Esophagus mucosa (tissue), 1 donor: Measurements from ENCODE around the gene LEF1. TPM values are rescaled to one million over a fixed set of nuclear protein-coding genes. Genes with fewer than 3 reads are reported as not detected.

Experiments used
- ATAC-seq: fragments of 200-7000 bp; cut with Tn5 transposase; one replicate; pipeline ENCODE4 v1.9.1; 2020
- total RNA-seq: library from RNA; stranded (reverse); gene quantifications from one replicate; pipeline ENCODE4 v1.2.4, GENCODE V29; 2023
- donor health status: DM: yes; HTN: yes; CAD: no.

The LEF1 gene
- total RNA-seq, 1 donor from 2014 or later, result 10.0 TPM

DNA sequence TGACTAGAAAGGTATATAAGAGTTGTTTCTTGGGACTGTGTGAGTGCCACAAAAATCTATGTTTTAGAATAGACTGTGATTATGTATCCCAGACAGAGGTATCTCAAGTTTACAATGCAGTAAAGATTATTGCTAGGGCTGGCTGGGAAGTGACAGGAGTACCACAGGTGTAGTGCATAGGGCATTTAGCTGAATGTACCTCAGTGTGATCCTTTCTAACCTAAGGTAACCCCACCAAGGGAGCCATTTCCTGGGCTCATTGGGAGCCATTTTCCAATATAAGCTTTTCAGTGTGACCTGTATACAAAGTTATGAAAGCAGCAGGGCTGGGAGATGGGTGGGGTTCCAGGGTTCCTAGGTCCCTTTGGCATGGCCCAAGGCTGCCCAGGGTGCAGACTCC, 6.1 kb upstream of the LEF1 start:
- ATAC-seq, result no peak

DNA sequence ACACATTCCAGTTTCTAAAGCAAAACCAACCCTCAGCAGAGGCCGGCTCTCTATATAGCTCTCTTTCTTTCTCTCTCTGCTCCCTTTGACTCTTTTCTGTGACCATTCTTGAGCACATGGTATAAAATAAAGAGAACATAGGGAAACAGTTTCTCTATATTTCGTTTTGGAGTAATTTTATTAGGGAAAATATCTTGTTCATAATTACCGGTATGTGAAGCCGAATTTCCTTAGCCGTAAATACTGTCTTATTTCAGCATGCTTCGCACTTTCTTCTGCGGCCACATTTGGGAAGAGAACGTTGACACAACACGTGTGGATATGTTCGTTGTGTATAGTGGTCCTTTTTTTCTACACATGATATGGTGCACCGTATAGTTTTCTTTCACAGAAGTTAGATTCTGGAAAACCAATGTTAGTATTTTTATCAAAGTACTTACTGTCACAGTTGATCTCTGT, 4.9 kb upstream of the LEF1 start:
- ATAC-seq, result no peak

DNA sequence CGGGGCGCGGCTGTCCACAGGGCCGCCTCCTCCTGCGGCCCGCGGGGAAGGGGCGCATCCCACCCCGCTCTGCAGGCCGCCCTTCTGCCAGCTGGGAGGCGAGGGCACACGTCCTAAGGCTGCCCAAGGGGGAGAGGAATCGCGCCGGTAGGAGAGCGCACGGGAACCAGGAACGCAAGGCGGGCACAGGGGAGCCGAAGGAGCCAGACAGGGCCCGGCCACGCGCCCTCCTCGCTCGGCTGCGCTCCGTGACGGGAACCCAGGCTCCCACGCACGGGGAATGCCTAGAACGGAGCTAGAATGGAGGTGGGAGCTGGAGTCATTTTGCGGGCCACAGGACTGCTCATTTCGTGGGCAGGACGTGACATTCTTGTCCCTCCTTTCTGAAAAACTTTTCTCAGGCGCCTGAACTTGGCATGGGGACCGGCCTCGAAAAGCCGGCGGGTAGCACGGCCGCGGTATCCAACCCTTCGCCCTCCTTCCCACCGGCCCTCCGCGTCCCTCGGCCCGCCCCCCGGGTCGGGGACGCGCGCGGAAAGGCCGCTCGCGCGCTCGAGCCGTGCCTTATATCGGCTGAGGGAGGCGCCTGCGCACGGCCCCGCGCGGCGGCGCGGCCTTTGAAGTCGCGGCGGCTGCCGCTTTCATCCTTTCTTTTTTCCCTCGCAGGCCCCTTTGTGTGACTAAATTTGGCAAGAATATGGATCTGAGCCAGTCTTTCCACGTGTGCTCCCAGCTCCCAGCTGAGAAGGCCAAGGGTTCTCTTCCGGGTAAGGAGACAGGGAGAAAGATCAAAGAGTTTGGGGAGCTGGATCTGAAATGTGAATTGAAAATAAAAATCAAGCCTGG, 4.2 kb upstream of the LEF1 start:
- peak; percentile 62 for ATAC-seq

DNA sequence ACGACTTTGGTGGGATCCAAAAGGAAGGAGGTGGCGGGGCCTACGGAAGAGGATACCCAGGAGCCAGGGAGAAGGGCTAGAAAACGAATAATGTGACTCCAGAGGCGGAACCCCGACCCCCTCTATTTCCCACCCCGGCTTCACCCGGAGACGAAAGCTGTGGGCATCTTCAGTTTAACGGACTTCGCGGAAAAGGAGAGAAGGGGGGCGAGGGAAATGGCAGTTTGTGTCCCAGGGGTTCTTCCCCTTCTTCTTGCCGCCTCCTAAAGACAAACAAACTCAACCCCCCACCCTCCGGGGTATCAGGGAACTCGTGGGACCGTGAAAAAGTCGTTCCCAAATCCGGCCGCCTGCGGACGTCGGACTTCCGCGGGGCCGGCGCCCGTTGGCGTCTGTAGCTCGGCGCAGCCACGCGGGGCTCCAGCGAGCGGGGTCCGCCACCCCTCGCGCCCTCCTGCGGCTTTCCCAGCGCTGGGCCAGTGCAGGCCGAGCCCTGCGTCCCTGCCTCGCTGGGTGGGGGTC, 3.6 kb upstream of the LEF1 start:
- ATAC-seq, result peak; percentile 42

DNA sequence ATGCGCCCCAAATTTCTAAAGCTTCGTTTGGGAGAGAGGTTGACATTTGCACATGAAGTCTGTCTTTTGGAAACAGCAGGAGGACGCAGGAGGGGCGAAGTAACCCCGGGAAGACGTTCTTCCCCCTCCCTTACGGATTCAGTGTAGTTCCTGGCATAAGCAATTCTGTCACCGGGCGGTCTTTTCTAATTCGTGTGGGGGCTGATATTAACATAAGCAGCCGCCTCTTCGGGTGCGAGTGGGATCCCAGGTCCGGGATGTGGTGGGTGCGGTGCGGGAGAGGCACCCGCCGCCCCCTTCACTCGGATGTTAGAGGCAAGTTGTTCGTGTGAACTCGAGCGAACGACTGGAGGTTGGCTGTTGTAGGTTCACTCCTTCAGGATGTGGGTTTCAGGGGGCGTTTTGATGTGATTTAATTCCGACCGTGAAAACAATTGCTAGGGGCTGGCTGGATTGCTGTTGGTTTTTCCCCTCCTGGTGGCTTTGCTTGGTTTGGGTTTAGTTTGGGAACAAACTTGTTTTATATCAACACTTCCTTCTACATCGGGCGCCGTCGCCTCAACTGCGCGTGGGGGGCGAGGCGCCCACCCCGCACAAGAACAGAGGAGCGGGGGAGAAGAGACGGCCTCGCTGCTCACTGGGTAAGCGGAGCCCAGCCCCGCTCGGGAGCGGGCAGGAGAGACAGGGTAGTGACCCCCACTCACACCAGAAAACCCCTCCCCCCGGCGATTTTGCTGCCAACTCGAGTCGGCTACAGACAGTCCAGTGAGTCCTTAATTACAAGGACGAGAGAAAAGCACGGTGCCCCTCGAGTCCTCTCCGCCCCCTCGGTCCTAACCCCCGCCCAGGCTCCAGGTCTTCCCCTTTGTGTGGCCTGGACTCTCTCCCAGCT, 2.9 kb upstream of the LEF1 start:
- ATAC-seq, result no peak

DNA sequence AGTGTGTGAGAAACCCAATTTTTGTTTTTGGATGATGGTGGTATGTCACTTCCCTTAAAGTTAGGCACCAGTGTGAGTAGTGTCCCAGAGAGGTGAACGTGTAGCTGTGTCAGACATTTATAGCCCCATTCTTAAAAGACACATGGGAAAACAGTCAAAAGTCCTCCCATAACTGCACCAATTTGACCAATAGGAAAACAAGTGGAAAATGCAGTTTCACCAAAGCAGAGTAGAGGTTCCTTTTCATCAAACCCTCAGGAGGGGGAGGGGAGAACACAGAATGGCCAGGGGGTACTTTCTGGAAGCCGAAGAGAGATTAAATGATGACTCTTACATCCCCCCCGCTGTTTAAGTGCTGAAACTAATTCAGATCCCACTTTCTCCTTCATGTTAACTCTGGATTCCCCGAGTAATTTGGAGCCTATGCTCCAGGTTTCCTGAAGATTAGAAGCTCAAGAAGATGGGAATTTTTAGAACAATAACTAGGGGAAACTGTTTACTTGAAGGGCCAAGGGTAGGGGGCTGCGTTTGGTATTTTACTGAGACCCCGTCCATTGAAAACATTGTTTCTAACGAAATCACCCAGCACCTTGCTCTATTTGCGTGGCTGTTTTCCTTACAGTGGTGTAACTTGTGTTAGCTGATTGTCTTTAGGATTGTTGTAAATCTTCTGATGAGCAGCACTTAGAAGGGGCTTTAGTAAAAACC, 2.1 kb upstream of the LEF1 start:
- ATAC-seq, result no peak

DNA sequence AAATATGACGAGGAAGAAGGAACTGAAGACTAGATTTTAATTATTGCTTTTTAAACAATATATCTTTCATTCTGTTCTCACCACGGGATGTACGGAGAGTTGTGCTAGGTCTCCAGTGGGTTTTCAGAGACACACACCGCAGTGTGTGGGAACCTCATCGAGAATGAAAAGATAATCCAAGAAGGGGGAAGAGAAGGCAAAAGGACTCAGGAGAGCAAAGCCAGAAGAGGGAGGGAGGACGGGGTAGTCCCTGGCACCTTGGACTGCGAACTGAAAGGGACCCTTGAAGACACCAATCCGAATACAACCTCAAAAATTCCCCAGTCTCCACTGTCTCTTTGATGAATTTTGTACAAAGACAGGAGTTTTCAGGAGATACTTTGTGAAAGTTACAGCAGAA, 932 bp upstream of the LEF1 start:
- no peak for ATAC-seq

DNA sequence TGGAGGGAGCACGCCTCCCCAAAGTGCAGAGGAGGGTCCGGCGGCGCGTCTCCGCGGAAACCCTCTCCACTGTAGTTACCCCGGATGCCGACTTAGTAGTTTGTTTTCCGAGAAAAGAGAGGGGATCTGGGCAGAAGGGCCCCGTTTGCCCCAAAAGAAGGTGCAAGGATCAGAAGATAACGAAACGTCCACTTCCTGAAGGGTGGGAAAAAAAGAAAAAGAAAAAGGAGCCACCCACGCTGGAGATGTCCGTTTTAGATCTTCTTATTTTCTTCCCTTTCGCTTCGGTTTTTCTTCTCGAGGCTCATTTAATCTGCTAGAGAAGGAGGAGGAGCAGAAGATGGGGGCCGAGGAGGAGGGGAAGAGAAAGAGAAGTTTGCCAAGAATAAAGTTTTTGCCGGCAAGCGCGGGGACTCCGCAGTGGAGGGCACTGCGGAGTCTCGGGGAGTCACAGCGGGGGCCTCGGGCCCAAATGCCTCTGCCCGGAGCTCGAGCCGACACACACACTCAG, 517 bp downstream of the LEF1 start:
- ATAC-seq, result no peak

DNA sequence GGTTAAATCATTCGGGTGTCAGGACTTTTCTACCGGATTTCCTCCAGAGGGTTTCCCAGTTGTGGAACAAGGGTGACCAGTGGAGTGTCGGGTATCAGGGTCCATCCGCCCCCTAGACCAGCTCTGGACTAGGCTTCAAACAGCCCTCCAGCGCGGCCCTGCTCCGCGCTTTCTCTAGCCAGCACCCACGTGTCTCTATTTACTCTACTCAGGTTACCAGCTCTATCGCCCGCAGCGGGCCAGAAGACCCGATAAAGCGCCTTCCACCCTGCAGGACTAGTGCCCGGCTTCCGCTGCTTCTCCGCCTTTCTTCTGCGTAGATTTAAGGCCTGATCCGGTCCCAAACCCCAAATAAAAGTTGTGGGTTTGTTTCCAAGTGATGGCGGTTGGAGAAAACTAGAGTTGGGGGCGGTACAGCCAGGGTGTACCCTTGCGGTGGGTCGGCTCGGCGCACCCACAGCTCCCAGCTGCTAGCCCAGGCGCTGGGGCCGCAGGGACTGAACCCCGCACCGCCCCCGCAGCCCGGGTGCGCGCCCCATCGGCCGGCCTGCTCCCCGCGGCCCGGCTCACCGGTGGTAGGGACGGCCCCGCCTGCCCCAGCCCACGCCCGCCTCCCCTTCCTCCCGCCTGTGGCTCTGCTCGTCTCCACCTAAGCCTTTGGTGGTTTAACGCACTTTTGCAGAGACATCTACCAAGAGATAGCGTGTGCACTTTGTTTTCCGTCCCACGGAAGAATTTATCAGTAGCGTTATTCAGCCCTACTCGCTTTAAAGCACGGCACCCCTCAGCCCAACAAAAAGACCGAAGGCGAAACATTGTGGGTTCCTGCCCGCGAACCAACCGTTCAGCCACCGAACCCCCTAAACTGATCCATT, 2.1 kb downstream of the LEF1 start:
- ATAC-seq, result peak; percentile 30

DNA sequence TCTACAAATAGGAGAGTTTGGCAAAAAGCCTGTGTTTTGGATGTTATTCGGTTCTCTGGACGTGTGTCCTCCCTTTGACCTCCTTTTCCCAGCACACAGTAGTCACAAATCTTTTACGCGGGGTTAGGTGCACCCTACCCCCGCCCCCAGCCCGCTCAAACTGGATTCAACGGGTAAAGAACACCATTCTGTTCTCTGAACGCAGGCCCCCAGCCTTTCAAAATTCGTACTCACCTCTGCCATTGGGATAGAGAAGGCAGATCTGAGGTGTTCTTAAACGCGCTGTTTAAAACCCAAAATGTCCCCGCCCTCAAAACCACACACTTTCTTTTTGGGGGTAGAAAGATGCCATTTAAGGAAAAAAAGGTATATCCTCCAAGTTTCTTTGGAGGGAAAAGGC, 2.7 kb downstream of the LEF1 start:
- no peak for ATAC-seq

DNA sequence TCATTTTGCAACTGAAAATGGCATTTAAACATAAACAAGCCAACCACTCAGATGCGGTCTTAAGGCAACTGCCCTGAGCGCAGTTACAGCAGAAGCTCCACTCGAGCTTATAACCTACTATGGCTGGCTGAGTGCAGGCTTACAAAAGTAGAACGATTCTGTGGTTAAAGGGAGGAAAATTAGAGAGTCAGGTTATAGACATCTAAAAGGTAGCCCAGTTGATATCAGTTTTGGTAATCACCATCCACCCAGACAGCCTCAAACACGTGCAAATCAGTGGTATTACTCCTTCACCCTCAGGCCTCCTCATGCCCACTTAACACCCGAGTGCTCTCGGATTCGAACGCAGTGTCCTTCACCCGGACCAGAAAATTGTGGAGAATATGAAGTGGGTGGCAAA, 3.1 kb downstream of the LEF1 start:
- no peak for ATAC-seq

DNA sequence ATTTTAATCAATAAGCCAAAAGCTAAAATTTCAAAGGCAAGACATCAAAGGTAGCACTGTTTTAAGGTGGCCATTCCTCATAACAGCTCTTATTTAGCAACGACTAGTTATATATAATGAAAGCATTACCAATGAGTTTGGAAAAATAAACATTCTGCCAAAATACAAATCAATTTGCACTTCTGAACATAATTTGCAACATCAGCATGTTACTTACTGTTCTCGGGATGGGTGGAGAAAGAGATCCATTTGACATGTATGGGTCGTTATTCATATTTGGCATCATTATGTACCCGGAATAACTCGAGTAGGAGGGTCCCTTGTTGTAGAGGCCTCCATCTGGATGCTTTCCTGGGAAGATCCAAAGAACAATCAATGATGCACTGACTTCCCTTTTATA, 5.4 kb downstream of the LEF1 start:
- no peak for ATAC-seq

DNA sequence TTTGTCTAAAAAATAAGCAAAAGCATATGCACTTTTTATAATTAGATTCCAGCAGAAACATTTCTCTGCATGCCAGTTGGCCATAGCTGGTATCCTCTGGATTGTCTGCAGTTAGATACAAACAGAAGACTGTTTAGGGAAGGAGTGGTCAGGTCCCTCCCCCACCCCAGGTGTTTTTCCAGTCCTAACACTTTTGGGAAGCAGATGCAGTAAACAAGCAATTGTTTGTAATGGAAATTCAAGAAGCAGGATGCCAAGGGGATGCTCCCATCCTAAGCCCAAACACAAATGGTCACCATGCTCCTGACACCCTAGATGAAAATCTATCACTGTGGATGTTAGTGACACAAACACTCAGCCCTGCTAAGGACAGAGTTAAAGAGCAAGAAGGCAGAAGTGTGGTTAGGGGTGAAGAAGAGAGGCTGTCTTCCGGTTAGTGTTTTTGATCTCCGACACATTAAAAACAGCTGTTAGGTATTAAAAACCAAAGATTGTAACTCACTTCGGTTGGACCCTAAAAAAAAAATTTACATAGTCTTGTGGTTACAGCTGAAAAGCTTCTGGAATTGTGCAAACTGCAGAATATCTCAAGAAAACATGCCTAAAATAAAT, 7.9 kb downstream of the LEF1 start:
- no peak for ATAC-seq

DNA sequence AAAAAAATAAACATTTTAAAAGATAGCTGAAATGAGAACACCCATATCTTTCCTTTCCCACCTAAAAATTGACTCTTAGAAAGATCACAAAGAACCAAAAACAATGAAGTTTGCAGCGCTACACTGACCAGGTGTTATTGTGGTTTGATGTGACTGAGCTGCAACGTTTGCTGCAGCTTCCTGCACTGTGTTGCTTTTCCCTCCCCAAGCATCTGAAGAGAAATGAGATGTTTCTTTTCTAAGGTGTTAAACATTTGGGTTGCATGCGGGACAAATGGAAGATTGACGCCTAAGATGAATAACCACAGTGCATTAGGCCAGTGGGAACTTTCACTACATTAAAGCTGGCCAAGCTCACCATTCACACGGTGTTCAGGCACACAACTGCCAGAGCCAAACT, 8.9 kb downstream of the LEF1 start:
- ATAC-seq, result no peak

DNA sequence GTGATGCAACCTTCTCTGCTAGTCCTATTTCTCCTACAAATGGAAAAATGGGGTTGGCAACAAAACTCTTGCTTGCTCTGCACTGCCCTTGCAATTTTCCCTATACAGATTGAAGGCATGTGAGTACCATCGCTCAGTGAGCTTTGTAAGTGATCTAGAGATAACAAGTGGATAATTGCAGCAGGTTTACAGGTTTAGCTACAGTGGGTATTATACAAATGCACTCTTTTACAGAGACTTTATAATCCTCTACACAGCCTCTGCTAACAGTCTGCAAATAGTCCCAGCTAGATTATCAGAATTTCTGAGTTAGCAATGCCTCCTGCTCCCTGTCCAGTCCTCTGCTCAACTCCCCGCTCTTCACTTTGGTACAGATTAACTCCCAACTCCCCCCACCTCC, 11.1 kb downstream of the LEF1 start:
- ATAC-seq, result no peak

DNA sequence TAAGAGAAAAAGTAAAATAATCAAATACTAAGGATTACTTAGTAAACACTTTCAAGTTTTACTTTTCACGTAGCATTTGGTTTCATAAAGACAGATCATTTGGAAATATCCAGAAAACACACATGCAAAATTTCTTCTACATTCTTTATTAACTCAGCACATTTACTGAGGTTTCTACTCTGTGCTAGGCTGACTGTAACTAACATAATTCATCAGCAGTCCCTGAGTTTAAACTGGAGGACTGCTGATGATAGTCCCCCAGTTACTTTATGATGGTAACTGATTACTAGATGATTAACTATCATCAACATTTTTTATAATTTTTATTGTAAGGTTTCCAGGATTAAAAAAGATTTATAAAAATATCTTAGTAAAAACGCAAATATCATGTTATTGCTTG, 12.3 kb downstream of the LEF1 start:
- no peak for ATAC-seq

DNA sequence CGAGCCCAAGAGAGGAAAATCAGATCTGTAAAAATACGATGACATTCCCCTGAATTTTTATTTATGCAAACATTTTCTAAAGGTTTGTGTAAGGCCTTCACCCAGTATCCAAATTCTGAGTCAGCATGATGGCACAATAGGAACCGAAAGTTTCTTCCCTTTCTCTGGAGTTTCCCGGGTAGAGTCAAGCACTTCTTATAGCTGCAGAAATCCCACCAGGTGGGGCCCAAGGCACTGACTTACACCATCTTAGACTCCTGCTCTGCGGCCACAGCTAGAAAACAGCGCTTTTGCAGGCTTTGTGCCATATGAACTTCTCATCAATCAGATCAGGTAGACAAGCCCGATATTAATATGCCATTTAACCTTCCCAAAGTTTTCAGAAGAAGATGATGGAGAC, 13.4 kb downstream of the LEF1 start:
- ATAC-seq, result no peak

DNA sequence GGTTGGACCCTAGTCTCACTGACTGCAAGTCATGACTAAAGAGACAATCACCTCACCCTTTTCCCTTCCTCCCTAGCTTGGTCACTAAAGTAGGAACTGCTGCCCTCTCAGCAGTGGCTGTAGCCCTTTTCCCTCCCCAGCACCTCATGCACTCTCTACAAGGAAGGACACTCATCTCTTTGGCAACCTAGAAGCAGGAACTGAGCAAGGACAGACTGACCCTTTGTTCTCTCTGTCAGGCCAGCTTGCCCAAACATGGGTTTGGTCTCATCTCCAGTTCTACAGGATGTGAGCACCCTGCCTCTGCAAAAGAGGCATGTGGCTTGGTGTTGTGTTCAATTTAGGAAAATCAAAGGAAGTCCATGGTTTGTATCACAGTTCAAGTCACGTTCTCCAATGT, 15.8 kb downstream of the LEF1 start:
- peak; percentile 46 for ATAC-seq

DNA sequence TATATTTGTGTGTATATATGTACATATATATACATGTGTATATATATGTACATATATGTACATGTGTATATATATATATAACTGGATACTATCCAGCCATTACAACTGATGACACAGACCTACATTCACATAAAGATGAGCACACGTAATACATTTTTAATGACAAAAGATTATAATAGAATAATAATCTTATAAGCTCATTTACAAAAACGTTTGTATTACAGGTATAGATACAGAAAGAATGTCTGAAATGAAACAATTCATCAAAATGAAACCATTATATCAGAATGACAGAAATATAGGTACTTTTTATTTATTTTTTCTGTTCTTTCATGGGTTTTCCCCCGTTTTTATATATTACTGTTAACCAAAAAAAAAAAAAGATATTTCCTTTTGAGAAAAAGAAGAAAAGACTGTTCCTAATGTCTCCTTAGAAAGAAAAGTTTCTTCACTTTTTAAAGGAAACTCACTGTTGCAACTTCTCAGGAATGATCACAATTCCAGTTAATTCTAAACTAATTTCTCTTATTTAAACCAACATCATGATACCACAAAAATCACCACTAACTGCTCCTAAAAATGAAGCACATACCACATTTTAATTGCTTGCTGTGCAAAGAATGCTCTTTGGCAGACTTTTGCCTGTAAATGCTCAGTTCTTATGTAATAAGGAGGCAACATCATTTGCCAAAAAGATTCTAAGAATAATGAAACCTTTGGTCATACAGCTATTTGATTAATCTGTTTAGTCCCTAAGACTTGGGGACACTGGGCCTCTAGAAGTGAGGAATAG, 18.9 kb downstream of the LEF1 start:
- ATAC-seq, result no peak

DNA sequence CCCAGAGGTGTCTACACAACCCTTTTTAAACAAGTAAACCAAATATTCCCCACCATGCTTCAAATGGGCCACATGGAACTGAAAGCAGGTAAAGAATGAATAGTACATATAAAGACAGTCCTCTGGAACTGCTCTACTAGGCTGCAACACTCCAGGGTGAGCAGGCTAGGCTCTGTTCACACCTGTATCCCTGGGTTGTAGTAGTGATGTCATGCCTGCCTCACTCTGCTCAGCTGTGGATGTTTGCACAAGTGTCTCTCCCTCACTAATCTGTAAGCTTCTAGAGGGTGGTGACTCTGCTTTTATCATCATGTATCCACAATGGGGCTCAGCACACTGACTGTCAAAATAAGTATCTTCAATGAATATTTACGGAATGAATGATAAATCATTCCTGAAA, 20.4 kb downstream of the LEF1 start:
- ATAC-seq, result peak; percentile 62
